Measurements from ENCODE around the gene RAB4A. TPM values are rescaled to one million over a fixed set of nuclear protein-coding genes. Genes with fewer than 3 reads are reported as not detected.

Gene RAB4A
- 15.3 and 35.6 TPM in 2 replicates for total RNA-seq (2014; rRNA removed; shearing (Covaris generic))

- peak within 1 kb of the TSS; percentile 40; the same call in 1 of the 2 replicates for H3K27ac ChIP-seq
- no peaks in the 10 kb centered on the region for H3K27me3 ChIP-seq (replicated peaks)
- peaks cover 4% of the 10 kb centered on the region; the same call in 1 of the 2 replicates for H3K9me3 ChIP-seq (replicated peaks)
- peak within 1 kb of the TSS; percentile 95 for H3K4me3 ChIP-seq
- DNase-seq (ENCODE audit: low read depth in 1 of 2, low spot score in 2 of 2) = peak; percentile 82 to 84
- peaks cover 8% of the 10 kb centered on the region for H3K36me3 ChIP-seq
- H3K4me1 ChIP-seq (replicated peaks) = peaks cover 30% of the 10 kb centered on the region
These were observed at the start of gene RAB4A for GRCh38 chr1:229270547-229271447. Gene RAB4A, plus strand, starts transcription at chr1:229271111. Its CDS starts 229 bp downstream, at chr1:229271340.

- Histone ChIP-seq H3K36me3 (no peaks in the 10 kb centered on the region), H3K27ac (no peak overlapping the region), H3K4me1 (replicated peaks) (peaks cover 24% of the 10 kb centered on the region), H3K27me3 (replicated peaks) (no peaks in the 10 kb centered on the region), H3K4me3 (no peak overlapping the region), H3K9me3 (replicated peaks) (no peaks in the 10 kb centered on the region)
- no peak for DNase-seq (ENCODE audit: low read depth in 1 of 2, low spot score in 2 of 2)
These were observed 48.8 kb upstream of the RAB4A start for GRCh38 chr1:229222081-229222480.

GRCh38 chr1:229223498-229223897 is 47.4 kb upstream of the RAB4A start:
- Histone ChIP-seq H3K9me3 (replicated peaks) (no peaks in the 10 kb centered on the region), H3K27me3 (replicated peaks) (no peaks in the 10 kb centered on the region), H3K27ac (no peak overlapping the region), H3K36me3 (no peaks in the 10 kb centered on the region), H3K4me1 (replicated peaks) (peaks cover 20% of the 10 kb centered on the region), H3K4me3 (no peak overlapping the region)
- DNase-seq (ENCODE audit: low read depth in 1 of 2, low spot score in 2 of 2) = no peak

- Histone ChIP-seq H3K27me3 (replicated peaks) (no peaks in the 10 kb centered on the region), H3K9me3 (replicated peaks) (no peaks in the 10 kb centered on the region), H3K36me3 (no peaks in the 10 kb centered on the region), H3K4me1 (replicated peaks) (peaks cover 26% of the 10 kb centered on the region), H3K27ac (no peak overlapping the region), H3K4me3 (no peak overlapping the region)
- peak; percentile 40 to 56 for DNase-seq (ENCODE audit: low read depth in 1 of 2, low spot score in 2 of 2)
These were observed 46.6 kb upstream of the RAB4A start for GRCh38 chr1:229224308-229224707.

- H3K4me1 ChIP-seq (replicated peaks) = peaks cover 27% of the 10 kb centered on the region
- H3K27ac ChIP-seq = no peak overlapping the region
- no peak for DNase-seq (ENCODE audit: low read depth in 1 of 2, low spot score in 2 of 2)
- no peaks in the 10 kb centered on the region for H3K36me3 ChIP-seq
- H3K9me3 ChIP-seq (replicated peaks) = no peaks in the 10 kb centered on the region
- H3K4me3 ChIP-seq = no peak overlapping the region
- no peaks in the 10 kb centered on the region for H3K27me3 ChIP-seq (replicated peaks)
These were observed 45.6 kb upstream of the RAB4A start for GRCh38 chr1:229225331-229225782.

- H3K9me3 ChIP-seq (replicated peaks) = no peaks in the 10 kb centered on the region
- no peaks in the 10 kb centered on the region for H3K27me3 ChIP-seq (replicated peaks)
- H3K4me3 ChIP-seq = no peak overlapping the region
- H3K4me1 ChIP-seq (replicated peaks) = peaks cover 32% of the 10 kb centered on the region
- no peak overlapping the region for H3K27ac ChIP-seq
- no peak for DNase-seq (ENCODE audit: low read depth in 1 of 2, low spot score in 2 of 2)
- no peaks in the 10 kb centered on the region for H3K36me3 ChIP-seq
These were observed 44.1 kb upstream of the RAB4A start for GRCh38 chr1:229226796-229227195.

- H3K27me3 ChIP-seq (replicated peaks) = no peaks in the 10 kb centered on the region
- no peak overlapping the region for H3K27ac ChIP-seq
- no peaks in the 10 kb centered on the region for H3K36me3 ChIP-seq
- H3K4me1 ChIP-seq (replicated peaks) = peaks cover 31% of the 10 kb centered on the region
- H3K4me3 ChIP-seq = no peak overlapping the region
- DNase-seq (ENCODE audit: low read depth in 1 of 2, low spot score in 2 of 2) = peak; percentile 70 to 71
- no peaks in the 10 kb centered on the region for H3K9me3 ChIP-seq (replicated peaks)
These were observed 43.5 kb upstream of the RAB4A start for GRCh38 chr1:229227298-229227919.

GRCh38 chr1:229228522-229228921 is 42.4 kb upstream of the RAB4A start:
- peaks cover 31% of the 10 kb centered on the region for H3K4me1 ChIP-seq (replicated peaks)

GRCh38 chr1:229229137-229229720 is 41.7 kb upstream of the RAB4A start:
- Histone ChIP-seq H3K27me3 (replicated peaks) (no peaks in the 10 kb centered on the region), H3K27ac (no peak overlapping the region), H3K4me1 (replicated peaks) (peaks cover 30% of the 10 kb centered on the region), H3K9me3 (replicated peaks) (no peaks in the 10 kb centered on the region), H3K36me3 (no peaks in the 10 kb centered on the region), H3K4me3 (no peak overlapping the region)
- peak in 1 of 2 experiments; percentile 47 for DNase-seq (ENCODE audit: low read depth in 1 of 2, low spot score in 2 of 2)

More at GRCh38 chr1:229228522-229228921, 42.4 kb upstream of the RAB4A start:
- Histone ChIP-seq H3K36me3 (no peaks in the 10 kb centered on the region), H3K4me3 (no peak overlapping the region), H3K27ac (no peak overlapping the region), H3K27me3 (replicated peaks) (no peaks in the 10 kb centered on the region), H3K9me3 (replicated peaks) (no peaks in the 10 kb centered on the region)
- no peak for DNase-seq (ENCODE audit: low read depth in 1 of 2, low spot score in 2 of 2)

GRCh38 chr1:229229721-229230139 is 41.2 kb upstream of the RAB4A start:
- no peaks in the 10 kb centered on the region for H3K27me3 ChIP-seq (replicated peaks)
- no peak for DNase-seq (ENCODE audit: low read depth in 1 of 2, low spot score in 2 of 2)
- H3K36me3 ChIP-seq = no peaks in the 10 kb centered on the region
- H3K27ac ChIP-seq = no peak overlapping the region
- no peaks in the 10 kb centered on the region for H3K9me3 ChIP-seq (replicated peaks)
- H3K4me1 ChIP-seq (replicated peaks) = peaks cover 25% of the 10 kb centered on the region
- no peak overlapping the region for H3K4me3 ChIP-seq

- DNase-seq (ENCODE audit: low read depth in 1 of 2, low spot score in 2 of 2) = no peak
- no peak overlapping the region for H3K27ac ChIP-seq
- no peaks in the 10 kb centered on the region for H3K36me3 ChIP-seq
- no peak overlapping the region for H3K4me3 ChIP-seq
- no peaks in the 10 kb centered on the region for H3K9me3 ChIP-seq (replicated peaks)
- H3K27me3 ChIP-seq (replicated peaks) = no peaks in the 10 kb centered on the region
- H3K4me1 ChIP-seq (replicated peaks) = peaks cover 21% of the 10 kb centered on the region
These were observed 40.6 kb upstream of the RAB4A start for GRCh38 chr1:229230140-229230892.

GRCh38 chr1:229230893-229231753 is 39.8 kb upstream of the RAB4A start:
- Histone ChIP-seq H3K4me1 (replicated peaks) (peaks cover 21% of the 10 kb centered on the region), H3K36me3 (no peaks in the 10 kb centered on the region), H3K27me3 (replicated peaks) (no peaks in the 10 kb centered on the region), H3K9me3 (replicated peaks) (no peaks in the 10 kb centered on the region), H3K27ac (no peak overlapping the region), H3K4me3 (no peak overlapping the region)
- DNase-seq (ENCODE audit: low read depth in 1 of 2, low spot score in 2 of 2) = peak in 1 of 2 experiments; percentile 24

Measured in SJSA1 (cell line).